GM10248 (cell line): ENCODE results near the gene C1orf105.

Experiments
- CTCF ChIA-PET: fragments of 300-600 bp; sonication (Branson Sonifier 250); formaldehyde crosslinking; extraction: SDS; loops from one replicate; lab custom pipeline; 2021; ENCODE audit warnings: antibody characterized with exemption; lab: Yijun Ruan, JAX
- POLR2A ChIA-PET: fragments of 350-650 bp; sonication (Branson Sonifier 250); formaldehyde crosslinking; extraction: SDS; loops from one replicate; lab custom pipeline; 2020; ENCODE audit warnings: antibody characterized with exemption; lab: Yijun Ruan, JAX
- DNase-seq: peaks from one replicate; pipeline ENCODE4 v3.0.0; 2012; ENCODE audit errors: extremely low spot score
- TF ChIP-seq, protein P1 (sequence below): IDR thresholded peaks from 2 replicates; pipeline ENCODE4 v1.5.1; 2012; ENCODE audit warnings: mild to moderate bottlenecking, low read depth; ENCODE audit errors: extremely low read depth, missing control alignments, control extremely low read depth

Gene C1orf105

DNA sequence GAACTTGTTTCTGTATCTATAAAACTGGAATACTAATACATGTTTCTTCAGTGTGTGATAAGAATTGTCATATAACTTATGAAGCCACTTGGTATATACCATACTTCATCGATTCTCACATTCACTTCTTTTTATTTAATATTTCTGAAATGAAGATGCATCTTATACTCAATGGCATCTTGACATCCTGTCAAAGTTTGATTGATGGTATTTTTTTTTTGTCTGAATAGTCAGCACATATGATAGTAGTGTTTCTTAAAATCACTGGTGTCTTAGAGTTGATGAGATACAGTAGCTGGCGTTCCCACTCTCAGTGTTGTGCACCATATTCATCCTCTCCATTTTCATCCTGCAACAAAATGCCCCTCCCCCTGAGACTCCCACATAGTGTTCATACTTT lies 34.4 kb upstream of the C1orf105 start:
- POLR2A ChIA-PET: no interaction called here
- CTCF ChIA-PET: interaction anchor here (0.8 to 2.6 kb wide), 2 partner anchors 9 to 10 kb away, joined by 4 to 10 read pairs; no protein-coding TSS in a partner anchor
- TF ChIP-seq, protein P1, sequence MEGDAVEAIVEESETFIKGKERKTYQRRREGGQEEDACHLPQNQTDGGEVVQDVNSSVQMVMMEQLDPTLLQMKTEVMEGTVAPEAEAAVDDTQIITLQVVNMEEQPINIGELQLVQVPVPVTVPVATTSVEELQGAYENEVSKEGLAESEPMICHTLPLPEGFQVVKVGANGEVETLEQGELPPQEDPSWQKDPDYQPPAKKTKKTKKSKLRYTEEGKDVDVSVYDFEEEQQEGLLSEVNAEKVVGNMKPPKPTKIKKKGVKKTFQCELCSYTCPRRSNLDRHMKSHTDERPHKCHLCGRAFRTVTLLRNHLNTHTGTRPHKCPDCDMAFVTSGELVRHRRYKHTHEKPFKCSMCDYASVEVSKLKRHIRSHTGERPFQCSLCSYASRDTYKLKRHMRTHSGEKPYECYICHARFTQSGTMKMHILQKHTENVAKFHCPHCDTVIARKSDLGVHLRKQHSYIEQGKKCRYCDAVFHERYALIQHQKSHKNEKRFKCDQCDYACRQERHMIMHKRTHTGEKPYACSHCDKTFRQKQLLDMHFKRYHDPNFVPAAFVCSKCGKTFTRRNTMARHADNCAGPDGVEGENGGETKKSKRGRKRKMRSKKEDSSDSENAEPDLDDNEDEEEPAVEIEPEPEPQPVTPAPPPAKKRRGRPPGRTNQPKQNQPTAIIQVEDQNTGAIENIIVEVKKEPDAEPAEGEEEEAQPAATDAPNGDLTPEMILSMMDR: no peak
- DNase-seq: no peak

DNA sequence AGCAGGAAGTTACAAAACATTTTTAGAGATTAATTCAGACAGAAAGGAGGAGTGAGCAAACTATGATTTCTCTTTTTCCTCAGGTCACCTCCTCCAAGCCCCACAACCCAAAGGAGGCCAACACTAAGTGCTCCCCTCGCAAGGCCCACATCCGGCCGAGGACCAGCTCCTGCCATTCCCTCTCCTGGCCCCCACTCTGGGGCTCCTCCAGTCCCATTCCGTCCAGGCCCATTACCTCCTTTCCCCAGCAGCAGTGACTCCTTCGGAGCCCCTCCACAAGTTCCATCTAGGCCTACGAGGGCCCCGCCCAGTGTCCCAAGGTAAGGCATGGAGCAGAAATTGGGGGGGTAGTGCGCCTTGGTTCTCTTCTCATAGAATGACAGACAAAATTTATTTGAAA lies 32.0 kb upstream of the C1orf105 start:
- ChIA-PET CTCF (interaction anchor here (1.1 kb wide), 1 partner anchor 11 kb away, joined by 3 read pairs; no protein-coding TSS in a partner anchor), POLR2A (no interaction called here)
- TF ChIP-seq, protein P1: no peak
- no peak for DNase-seq

DNA sequence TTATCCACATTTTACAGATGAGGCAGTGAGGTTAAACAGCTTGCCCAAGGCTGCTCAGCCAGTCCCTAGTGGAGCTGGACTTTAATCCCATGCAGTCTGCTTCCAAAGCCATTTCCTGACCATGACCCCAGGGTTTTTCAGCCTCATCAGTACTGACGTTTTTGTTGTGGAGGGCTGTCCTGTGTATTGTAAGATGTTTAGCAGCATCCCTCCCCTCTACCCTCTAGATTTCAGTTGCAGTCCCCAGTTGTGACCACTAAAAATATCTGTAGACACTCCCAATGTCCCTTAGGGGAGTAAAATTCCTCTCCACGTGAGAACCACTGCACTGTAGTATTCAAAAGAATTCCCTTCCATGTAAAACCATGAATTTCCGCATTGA lies 30.2 kb upstream of the C1orf105 start:
- CTCF ChIA-PET: interaction anchor here (1.0 to 2.5 kb wide), 5 partner anchors 10 to 388 kb away, joined by 3 to 17 read pairs (median 5); no protein-coding TSS in a partner anchor
- POLR2A ChIA-PET: interaction anchor here (1.6 kb wide), 1 partner anchor 47 kb away, joined by 3 read pairs; no protein-coding TSS in a partner anchor
- no peak for DNase-seq
- TF ChIP-seq, protein P1: no peak

DNA sequence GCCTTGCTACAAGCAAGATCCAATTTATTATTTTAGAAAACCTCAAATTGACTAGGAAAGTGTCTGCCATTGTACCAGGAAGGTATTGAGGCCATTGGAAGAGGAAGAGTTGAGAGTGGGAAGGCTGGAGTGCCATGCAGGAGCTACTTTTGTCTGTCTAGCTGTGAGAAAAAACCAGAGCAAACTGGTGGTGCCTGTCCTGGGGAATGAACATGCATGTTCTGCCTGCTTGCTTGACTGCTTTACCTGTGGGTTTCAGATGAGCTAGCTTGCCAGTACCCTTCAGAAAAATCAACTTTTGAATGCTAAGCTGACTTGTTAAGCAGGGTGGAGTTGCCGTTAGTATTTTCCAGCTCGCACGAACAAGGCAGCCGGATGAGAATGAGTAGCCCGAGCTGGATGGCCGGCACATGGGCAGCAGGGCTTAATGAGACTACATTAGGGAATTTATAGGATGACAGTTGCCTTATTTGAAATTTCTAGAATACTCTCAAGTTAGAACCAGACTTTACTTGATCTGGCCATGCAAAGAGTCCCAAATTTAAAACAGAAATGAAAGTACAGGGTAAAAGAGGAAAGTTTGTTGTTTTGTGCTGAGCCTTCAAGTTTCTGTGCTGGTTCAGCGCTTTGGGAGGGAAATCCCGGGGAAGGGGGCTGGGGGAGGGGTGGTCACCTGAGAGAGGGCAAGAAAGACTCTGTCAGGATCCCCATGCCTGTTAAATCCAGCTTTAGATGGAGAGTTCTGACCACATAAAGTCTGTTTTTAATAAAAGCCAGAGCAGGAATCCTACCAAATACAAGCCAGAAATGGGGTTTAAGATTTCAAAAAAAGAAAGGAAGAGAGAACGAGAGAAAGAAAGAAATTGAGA lies 29.6 kb upstream of the C1orf105 start:
- TF ChIP-seq, protein P1: no peak
- POLR2A ChIA-PET: interaction anchor here (1.6 kb wide), 1 partner anchor 47 kb away, joined by 3 read pairs; no protein-coding TSS in a partner anchor
- peak; percentile 44 for DNase-seq
- CTCF ChIA-PET: interaction anchor here (1.0 to 2.5 kb wide), 6 partner anchors 9 to 388 kb away, joined by 3 to 17 read pairs (median 5); no protein-coding TSS in a partner anchor

DNA sequence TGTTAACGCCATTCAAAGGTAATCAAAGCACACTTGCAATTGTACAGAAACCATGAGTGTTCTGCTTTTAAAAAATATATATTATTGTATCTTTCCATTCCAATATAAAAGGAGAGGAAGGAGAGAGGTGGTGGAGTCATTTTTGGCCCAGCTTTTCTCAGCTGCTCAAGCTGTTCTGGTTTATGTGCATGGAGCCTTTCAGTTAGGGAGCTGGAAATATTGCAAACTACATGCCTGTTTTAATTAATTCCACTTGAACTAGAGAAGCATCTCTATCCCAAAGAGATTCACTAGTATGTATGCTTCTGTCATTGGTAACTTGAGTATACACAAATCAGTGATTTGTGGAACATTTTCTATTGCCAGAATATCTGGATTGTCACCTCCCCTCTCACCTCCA lies 28.5 kb upstream of the C1orf105 start:
- TF ChIP-seq, protein P1: no peak
- CTCF ChIA-PET: interaction anchor here (1.4 to 5.6 kb wide), 3 partner anchors 17 to 389 kb away, joined by 3 to 26 read pairs (median 5); no protein-coding TSS in a partner anchor
- DNase-seq: no peak
- POLR2A ChIA-PET: no interaction called here

DNA sequence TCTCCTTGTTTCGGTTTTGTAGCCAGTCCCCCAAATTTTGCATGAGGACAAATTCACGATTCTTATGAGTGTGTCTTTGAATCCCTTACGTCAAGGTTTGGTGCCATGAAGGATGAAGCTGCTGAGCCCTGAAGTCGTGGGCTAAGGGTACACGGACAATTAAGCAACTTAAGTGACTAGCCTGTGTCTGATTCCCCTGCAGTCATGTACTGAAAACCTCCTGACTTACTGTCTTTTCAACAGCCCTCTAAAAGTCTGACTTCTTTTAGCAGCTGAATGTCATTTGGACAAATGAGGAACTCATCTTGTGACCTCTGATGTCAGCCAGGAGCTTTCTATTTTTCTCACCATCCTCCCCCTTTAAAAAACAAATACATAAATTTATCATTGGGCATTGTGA lies 27.1 kb upstream of the C1orf105 start:
- DNase-seq: peak; percentile 32
- ChIA-PET CTCF (interaction anchor here (0.9 to 5.6 kb wide), 4 partner anchors 11 to 390 kb away, joined by 3 to 26 read pairs (median 3); no protein-coding TSS in a partner anchor), POLR2A (no interaction called here)
- TF ChIP-seq, protein P1: no peak
